PC-3 (cell line): Measurements from ENCODE around the gene KRT33B. TPM values are rescaled to one million over a fixed set of nuclear protein-coding genes. Genes with fewer than 3 reads are reported as not detected.
"Not testable (repeated sequence)": the region's sequence is repeated elsewhere in the genome, so short reads cannot be mapped to it uniquely, and the experiment has no call there.

Experiments
- ATAC-seq: fragments of 200-7000 bp; cut with Tn5 transposase; 2 replicates; pipeline ENCODE4 v1.9.1; 2020; ENCODE audit warnings: mild to moderate bottlenecking, moderate library complexity
- BruUV-seq: library from RNA; stranded (reverse); fragments of 400-500 nt; replicated peaks from 2 replicates; lab custom pipeline; 2021; lab: Mats Ljungman, UMichigan
- CTCF ChIA-PET: fragments of 300-600 bp; sonication (Branson Sonifier 250); formaldehyde crosslinking; loops from one replicate; lab custom pipeline; 2022; ENCODE audit warnings: antibody characterized with exemption; lab: Charles Lee
- POLR2A ChIA-PET: fragments of 300-600 bp; sonication (Branson Sonifier 250); formaldehyde crosslinking; loops from one replicate; lab custom pipeline; 2022; ENCODE audit warnings: antibody characterized with exemption; ENCODE audit not compliant: unreplicated experiment; lab: Charles Lee
- DNase-seq: peaks from one replicate; pipeline ENCODE4 v3.0.0-alpha.2; 2015
- H2AFZ ChIP-seq: fragments of 300-600 bp; sonication (generic); 2 replicates; pipeline ENCODE4 v1.6.0; 2016; ENCODE audit warnings: antibody characterized with exemption, low read length
- H3F3A ChIP-seq: fragments of 300-600 bp; sonication (generic); one replicate; pipeline ENCODE4 v1.6.0; 2017; ENCODE audit warnings: antibody characterized with exemption, low read length, control low read depth, mild to moderate bottlenecking; ENCODE audit not compliant: unreplicated experiment
- H3K27ac ChIP-seq: fragments of 300-600 bp; sonication (generic); 2 replicates; pipeline ENCODE4 v1.5.1; 2016; ENCODE audit warnings: mild to moderate bottlenecking, low read length
- H3K27me3 ChIP-seq: fragments of 300-600 bp; sonication (generic); 2 replicates; pipeline ENCODE4 v1.6.1; 2016; ENCODE audit warnings: low read length, mixed read lengths
- H3K36me3 ChIP-seq: fragments of 300-600 bp; sonication (generic); 2 replicates; pipeline ENCODE4 v1.6.1; 2016; ENCODE audit warnings: low read depth, mixed run types, low read length, mixed read lengths
- H3K4me1 ChIP-seq: fragments of 300-600 bp; sonication (generic); 2 replicates; pipeline ENCODE4 v1.5.1; 2016; ENCODE audit warnings: low read length; ENCODE audit not compliant: insufficient read depth
- H3K4me2 ChIP-seq: fragments of 300-600 bp; sonication (generic); 2 replicates; pipeline ENCODE4 v1.6.0; 2016; ENCODE audit warnings: low read length
- H3K4me3 ChIP-seq: fragments of 300-600 bp; sonication (generic); 2 replicates; pipeline ENCODE4 v1.5.1; 2016; ENCODE audit warnings: mild to moderate bottlenecking, low read length, mixed read lengths
- H3K79me2 ChIP-seq: fragments of 300-600 bp; sonication (generic); 2 replicates; pipeline ENCODE4 v1.6.1; 2017; ENCODE audit warnings: low read length, mixed read lengths
- H3K9ac ChIP-seq: fragments of 300-600 bp; sonication (generic); 2 replicates; pipeline ENCODE4 v1.6.0; 2016; ENCODE audit warnings: mild to moderate bottlenecking, low read length
- H3K9me2 ChIP-seq: fragments of 300-600 bp; sonication (generic); replicated peaks from 2 replicates; pipeline ENCODE4 v1.6.1; 2016; ENCODE audit warnings: mixed run types, low read length, mixed read lengths
- H3K9me3 ChIP-seq: fragments of 300-600 bp; sonication (generic); 2 replicates; pipeline ENCODE4 v1.6.1; 2016; ENCODE audit warnings: low read length, mixed read lengths
- H4K20me1 ChIP-seq: fragments of 300-600 bp; sonication (generic); 2 replicates; pipeline ENCODE4 v1.6.1; 2016; ENCODE audit warnings: low read length, mixed read lengths
- CTCF ChIP-seq: fragments of 300-600 bp; sonication (generic); conservative IDR thresholded peaks from 2 replicates; pipeline ENCODE4 v1.5.1; 2017; ENCODE audit warnings: antibody characterized with exemption, low read depth, mild to moderate bottlenecking, low read length
- EZH2 ChIP-seq: fragments of 300-600 bp; sonication (generic); IDR thresholded peaks from one replicate; pipeline ENCODE4 v1.6.1; 2017; ENCODE audit warnings: antibody characterized with exemption, mild to moderate bottlenecking, low read length; ENCODE audit not compliant: unreplicated experiment
- EZH2phosphoT487 ChIP-seq: fragments of 300-600 bp; sonication (generic); IDR thresholded peaks from 2 replicates; pipeline ENCODE4 v1.6.1; 2018; ENCODE audit warnings: mild to moderate bottlenecking, antibody characterized with exemption, low read length, borderline replicate concordance
- intact Hi-C: fragments of 100-400 bp; cut with micrococcal nuclease; formaldehyde crosslinking; loops from 2 replicates; pipeline ENCODE4 v1.9.0; 2023
- total RNA-seq: library from RNA; depleted of rRNA; stranded (reverse); fragments of >200 nt; gene quantifications from 2 replicates; pipeline ENCODE4 v1.2.3, GENCODE V29; 2014

The KRT33B gene
- total RNA-seq, 1 experiment from 2014 or later, result not detected

- intact Hi-C loops, result no loop called here
- Histone ChIP-seq H3K4me3 (no peak overlapping the region), H3K4me1 (no peaks in the 10 kb centered on the region), H3K27me3 (no peaks in the 10 kb centered on the region), H3K27ac (no peak overlapping the region), H2AFZ (no peak overlapping the region), H4K20me1 (no peaks in the 10 kb centered on the region), H3K9me2 (no peaks in the 10 kb centered on the region), H3K79me2 (no peaks in the 10 kb centered on the region), H3K9ac (no peak overlapping the region), H3K9me3 (no peaks in the 10 kb centered on the region), H3F3A (no peaks in the 10 kb centered on the region), H3K4me2 (no peak overlapping the region), H3K36me3 (no peaks in the 10 kb centered on the region)
- ChIA-PET POLR2A (no interaction called here), CTCF (no interaction called here)
- DNase-seq (no peak), ATAC-seq (no peak)
- BruUV-seq, result no TSS peak
- TF ChIP-seq EZH2 (no peak), CTCF (no peak), EZH2phosphoT487 (no peak)
Observed at GRCh38 chr17:41347869-41348760, 21.5 kb downstream of the KRT33B start.

GRCh38 chr17:41346421-41346820, 23.2 kb downstream of the KRT33B start:
- intact Hi-C loops, H3K4me1 ChIP-seq, H3K27ac ChIP-seq: not testable (repeated sequence)

DNA sequence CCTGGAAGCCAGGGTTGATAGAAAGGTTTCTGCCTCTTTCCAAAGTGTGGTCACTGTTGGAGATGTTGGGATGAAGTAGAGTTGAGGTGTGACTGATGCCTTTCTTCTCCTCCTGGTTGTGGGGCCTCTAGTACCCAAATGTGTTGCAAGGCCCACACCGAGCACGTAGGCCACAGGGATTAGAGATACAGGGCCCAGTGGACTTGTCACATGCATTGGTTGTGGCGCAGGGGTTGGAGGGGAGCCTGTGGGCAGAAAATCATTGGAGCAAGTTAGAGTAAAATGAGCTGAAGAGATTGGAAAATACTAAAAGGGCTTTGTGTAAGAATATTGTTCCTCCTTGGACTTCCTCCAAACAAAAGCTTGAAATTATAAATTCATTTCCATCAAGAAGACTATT, 23.6 kb downstream of the KRT33B start:
- no peak overlapping the region for H2AFZ ChIP-seq
- no peaks in the 10 kb centered on the region for H3K79me2 ChIP-seq
- no peaks in the 10 kb centered on the region for H3F3A ChIP-seq
- H4K20me1 ChIP-seq, result no peaks in the 10 kb centered on the region
- H3K27ac ChIP-seq, result no peak overlapping the region
- H3K9me2 ChIP-seq, result no peaks in the 10 kb centered on the region
- no peak overlapping the region for H3K4me2 ChIP-seq
- H3K9ac ChIP-seq, result no peak overlapping the region
- H3K36me3 ChIP-seq, result no peaks in the 10 kb centered on the region
- H3K27me3 ChIP-seq, result no peaks in the 10 kb centered on the region
- intact Hi-C loops, result no loop called here
- CTCF ChIA-PET, result no interaction called here
- H3K4me1 ChIP-seq, result no peaks in the 10 kb centered on the region
- H3K9me3 ChIP-seq, result no peaks in the 10 kb centered on the region
- no peak for ATAC-seq
- TF ChIP-seq EZH2phosphoT487, result no peak
- POLR2A ChIA-PET, result no interaction called here
- H3K4me3 ChIP-seq, result no peak overlapping the region
- no TSS peak for BruUV-seq
- DNase-seq, result no peak

More at GRCh38 chr17:41346421-41346820, 23.2 kb downstream of the KRT33B start:
- H4K20me1 ChIP-seq, DNase-seq, CTCF ChIA-PET, H3K79me2 ChIP-seq, H3K36me3 ChIP-seq, ATAC-seq, H2AFZ ChIP-seq, POLR2A ChIA-PET, H3K4me2 ChIP-seq, H3K27me3 ChIP-seq, H3K4me3 ChIP-seq, H3F3A ChIP-seq, H3K9ac ChIP-seq, H3K9me3 ChIP-seq, BruUV-seq, H3K9me2 ChIP-seq: not testable (repeated sequence)
